Fibroblast of skin of right biceps (primary cell): Measurements from ENCODE around the gene MICAL2.

Experiments used
- DNase-seq: peaks from one replicate; pipeline ENCODE4 v3.0.0-alpha.2; 2013

MICAL2 gene

DNA sequence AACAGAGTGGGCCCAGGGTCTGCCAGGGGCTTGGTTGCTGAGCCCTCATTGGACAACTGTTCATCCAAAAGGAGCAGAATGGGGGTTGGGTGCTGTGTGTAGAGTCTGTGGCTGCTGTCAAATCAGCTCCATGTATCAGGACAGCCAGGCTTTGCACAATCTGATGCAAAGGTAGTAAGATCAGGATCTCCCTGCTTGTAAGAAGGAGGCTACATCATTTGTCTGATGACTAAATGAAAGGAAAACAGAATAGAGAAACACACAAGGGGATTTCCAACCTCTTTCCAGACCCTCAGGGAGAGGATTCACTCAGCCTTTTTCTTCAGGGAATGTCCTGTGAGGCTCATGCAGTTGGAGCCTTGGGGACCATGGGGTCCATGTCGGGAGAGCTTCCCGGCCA, 7.2 kb downstream of the MICAL2 start:
- DNase-seq: no peak

DNA sequence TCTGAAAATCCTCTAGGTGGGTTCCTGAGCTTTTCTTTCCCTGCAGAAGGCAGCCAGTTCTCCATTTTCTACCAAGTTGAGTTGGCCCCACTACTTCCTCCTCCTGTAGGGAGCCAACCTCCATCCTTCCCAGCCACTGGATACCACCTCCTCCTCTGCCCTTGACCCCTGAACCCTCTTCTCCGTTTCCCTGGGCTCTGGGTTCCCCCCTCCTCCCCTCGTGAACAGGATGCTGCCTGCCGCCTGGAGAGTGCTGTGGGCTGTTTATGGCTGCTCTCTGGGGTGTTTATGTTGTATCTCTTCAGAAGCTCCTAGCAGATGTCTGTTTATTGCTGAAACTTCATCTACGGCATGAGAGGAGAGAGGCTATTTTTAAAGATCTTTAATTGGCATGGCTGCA, 8.6 kb downstream of the MICAL2 start:
- DNase-seq: no peak

DNA sequence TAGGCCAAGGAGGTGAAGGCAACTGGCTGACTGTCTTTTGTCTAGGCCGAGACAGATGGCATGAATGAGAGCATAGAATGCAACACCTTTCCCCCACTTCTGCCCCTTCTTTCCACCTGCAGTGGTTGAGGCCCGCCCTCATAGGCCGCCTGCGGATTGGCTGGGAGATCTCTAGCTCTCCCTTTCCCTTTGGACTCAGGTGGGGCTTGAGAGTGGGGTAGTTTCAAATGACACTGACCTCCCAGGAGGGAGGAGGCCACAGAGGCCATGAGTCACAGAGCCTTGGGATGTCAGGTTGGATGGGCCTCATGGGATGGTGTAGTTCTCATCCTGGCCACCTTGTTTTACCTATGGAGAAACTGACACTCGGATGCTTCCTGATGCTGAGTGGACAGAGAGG, 9.1 kb downstream of the MICAL2 start:
- DNase-seq: no peak

GRCh38 chr11:12120031-12121008, 9.9 kb downstream of the MICAL2 start:
- no peak for DNase-seq

DNA sequence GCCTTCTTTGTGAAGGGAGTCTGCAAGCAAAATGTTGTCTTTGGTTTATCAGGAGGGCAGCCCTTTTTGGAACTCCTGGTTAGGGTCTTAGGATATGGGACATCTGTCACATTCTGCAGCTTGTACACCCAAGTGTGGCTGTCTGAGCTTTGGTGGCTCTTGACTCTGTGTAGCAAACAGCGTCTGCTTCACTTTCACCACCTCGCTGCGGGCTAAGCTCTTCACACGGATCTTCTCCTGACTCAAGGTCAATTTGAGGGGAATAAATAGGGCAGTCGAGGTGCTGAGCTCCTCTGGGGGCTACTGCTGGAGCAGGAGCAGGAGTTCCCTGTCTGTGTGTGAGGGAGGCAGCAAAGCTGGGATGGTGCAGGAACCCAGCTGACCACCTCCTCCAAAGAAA, 10.6 kb downstream of the MICAL2 start:
- DNase-seq: no peak

DNA sequence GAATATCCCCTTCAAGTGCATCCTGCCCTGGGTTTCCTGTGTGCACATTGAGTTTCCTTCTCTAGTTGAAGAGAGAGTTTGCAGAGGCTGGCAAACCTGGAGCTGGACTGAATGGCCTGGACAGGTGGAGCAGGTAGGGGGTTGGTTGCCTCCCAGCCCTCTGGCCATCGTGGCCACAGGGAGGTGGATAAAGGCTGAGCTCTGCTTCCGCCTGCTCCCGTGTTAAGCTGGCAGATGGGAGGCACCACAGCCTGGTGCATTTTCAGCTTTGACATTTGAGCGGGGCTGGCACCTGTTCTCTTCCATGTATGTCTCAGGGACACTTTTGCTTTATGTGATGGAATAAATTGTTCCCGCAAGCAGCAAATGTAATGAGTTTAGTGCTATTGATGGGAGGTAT, 11.1 kb downstream of the MICAL2 start:
- DNase-seq: no peak

DNA sequence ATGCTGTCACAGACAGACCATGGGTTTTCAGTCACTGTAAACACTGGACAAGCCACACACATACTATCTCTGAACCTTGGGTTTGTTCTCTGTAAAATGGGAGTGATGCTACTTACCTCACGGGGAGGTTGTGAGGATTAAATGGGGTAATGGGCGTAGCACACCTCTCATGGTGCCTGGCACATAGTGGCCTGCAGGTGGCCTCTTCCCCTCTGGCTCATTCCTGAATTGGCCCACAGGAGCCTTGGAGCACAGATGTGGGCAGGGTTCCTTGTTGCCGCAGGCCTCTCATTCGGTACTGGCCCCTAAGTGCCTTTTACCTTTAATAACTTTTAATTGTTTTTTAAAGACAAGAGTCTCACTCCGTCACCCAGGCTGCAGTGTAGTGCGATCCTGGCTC, 11.7 kb downstream of the MICAL2 start:
- DNase-seq: no peak

GRCh38 chr11:12123273-12123672, 12.9 kb downstream of the MICAL2 start:
- peak; percentile 87 for DNase-seq

GRCh38 chr11:12123799-12124198, 13.4 kb downstream of the MICAL2 start:
- DNase-seq: peak; percentile 59

GRCh38 chr11:12124306-12124705, 13.9 kb downstream of the MICAL2 start:
- DNase-seq: no peak

DNA sequence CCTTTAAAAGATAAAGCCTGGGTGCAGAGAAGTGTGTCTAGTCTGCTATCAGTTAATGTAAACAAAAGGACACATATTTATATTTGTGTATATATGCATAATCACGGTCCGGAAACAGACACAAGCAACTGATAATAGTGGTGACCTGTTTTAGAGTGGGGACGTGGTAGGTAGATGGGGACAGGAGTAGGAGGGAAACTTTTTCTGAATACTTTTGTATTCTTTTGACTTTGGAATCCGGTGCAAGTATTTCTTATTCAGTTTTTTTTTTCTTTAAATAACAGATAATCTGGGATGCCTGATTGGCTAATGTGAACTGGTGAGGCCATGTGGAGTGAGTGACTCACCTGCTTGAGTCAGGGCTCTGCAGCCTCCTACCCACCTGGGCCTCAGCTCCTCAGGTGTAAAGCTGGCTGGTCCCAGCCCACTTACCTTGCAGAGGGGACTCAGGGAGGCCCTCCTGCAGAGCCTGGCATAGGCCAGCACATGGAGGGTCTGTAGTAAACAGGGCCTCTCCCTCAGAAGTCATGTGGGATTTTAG, 15.3 kb downstream of the MICAL2 start:
- DNase-seq: no peak

DNA sequence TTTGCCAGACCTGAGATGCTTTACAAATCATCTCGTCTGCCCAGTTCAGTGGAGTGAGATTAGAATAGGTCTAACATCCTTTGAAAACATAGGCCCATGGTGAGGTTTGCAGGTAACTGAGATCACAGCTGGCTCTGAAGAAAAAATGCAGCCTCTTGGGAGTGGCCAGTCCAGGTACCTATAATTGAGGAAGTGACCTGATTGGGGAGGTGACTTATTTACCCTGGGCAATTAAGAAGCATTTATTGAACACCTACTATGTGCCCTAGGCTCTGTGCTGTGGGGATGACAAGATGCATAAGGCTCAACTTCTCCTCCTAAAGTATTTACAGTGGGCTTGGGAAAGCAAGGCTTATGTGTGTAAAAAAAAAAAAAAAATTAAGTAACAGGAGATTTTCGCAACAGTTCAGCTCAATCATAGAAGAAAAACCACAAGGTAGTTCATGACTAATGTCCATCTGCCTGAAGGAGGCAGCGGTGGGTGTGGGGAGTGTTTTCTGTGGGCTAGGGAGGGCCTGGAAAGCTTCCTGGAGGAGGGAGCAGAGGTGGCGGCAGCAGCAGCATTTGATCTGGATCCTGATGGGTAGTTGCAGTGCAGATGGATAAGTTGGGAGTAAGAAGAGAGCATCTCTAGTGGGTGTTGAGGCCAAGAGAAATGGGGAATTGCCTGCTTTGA, 16.1 kb downstream of the MICAL2 start:
- peak; percentile 88 for DNase-seq

- no peak for DNase-seq
These were observed 17.0 kb downstream of the MICAL2 start for GRCh38 chr11:12127206-12127898.

DNA sequence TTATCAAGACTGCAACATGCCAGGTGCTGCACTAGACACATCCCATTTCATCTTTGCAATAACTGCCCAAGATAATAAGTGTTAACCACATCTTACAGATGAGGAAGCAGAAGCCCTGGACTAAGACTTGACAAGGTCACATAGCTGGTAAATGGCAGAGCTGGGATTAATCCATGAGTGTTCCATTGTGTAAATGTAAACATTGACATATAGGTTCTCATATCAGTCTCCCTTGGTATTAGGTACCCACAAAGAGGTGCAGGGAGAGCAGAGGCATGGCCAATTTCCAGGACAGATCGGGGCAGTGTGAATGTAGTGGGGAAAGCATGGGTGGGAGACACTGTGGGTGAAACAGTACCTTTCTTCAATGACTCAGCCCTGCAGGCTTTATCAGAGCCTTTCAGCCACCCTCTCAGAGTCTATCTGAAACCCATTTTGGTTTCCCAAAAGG, 17.9 kb downstream of the MICAL2 start:
- DNase-seq: no peak

- no peak for DNase-seq
These were observed 18.8 kb downstream of the MICAL2 start for GRCh38 chr11:12129227-12129626.

- no peak for DNase-seq
These were observed 20.0 kb downstream of the MICAL2 start for GRCh38 chr11:12130180-12130980.

- no peak for DNase-seq
These were observed 21.8 kb downstream of the MICAL2 start for GRCh38 chr11:12131943-12132789.

DNA sequence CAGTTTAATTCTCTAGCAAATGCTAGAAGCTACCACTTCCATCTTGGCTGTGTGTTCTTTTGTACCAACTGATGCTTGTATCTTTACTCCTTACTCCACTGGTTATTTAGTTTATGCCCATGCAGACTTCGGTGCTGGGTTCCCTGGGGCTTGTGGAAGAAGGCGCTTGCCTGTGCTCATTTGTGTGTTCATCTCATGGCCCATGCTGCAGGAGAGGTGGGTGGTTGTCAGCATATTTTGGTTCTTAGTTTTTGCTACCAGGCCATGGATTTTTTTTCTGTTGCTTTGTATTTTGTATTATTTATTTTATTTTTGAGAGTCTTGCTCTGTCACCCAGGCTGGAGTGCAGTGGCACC, 22.4 kb downstream of the MICAL2 start:
- no peak for DNase-seq

GRCh38 chr11:12133547-12134235, 23.3 kb downstream of the MICAL2 start:
- DNase-seq: no peak

GRCh38 chr11:12134236-12134585, 23.8 kb downstream of the MICAL2 start:
- no peak for DNase-seq

GRCh38 chr11:12135185-12135584, 24.8 kb downstream of the MICAL2 start:
- no peak for DNase-seq
